ENCODE results near the gene BROX.

- TF ChIP-seq CTCF (IDR thresholded peaks at IDR 0.05; ENCODE audit: low read depth, low read length, missing input control) (no peak), ATF3 (IDR thresholded peaks at IDR 0.05) (no peak), TAF1 (conservative IDR thresholded peaks at IDR 0.05) (no peak), MAX (IDR thresholded peaks at IDR 0.05) (no peak), YY1 (IDR thresholded peaks at IDR 0.05) (no peak), EGR1 (IDR thresholded peaks at IDR 0.05; ENCODE audit: low read depth in 2 of 2) (no peak), JUND (IDR thresholded peaks at IDR 0.05) (no peak), FOXA1 (IDR thresholded peaks at IDR 0.05) (no peak), REST (IDR thresholded peaks at IDR 0.05) (no peak), RAD21 (IDR thresholded peaks at IDR 0.05) (no peak), NR2F2 (IDR thresholded peaks at IDR 0.05) (no peak), RXRA (IDR thresholded peaks at IDR 0.05) (no peak)
Observed at GRCh38 chr1:222694927-222695326, 17.4 kb upstream of the BROX start.
